ENCODE measurements around the gene SBK3.

Gene SBK3

GRCh38 chr19:55546822-55547614 lies 1.7 kb upstream of the SBK3 start:
- H3K9me3 ChIP-seq, result no peaks in the 10 kb centered on the region
- no peaks in the 10 kb centered on the region for H3K4me1 ChIP-seq (ENCODE audit: control insufficient read depth in 1 of 2, insufficient read depth in 1 of 2, low read depth in 1 of 2, low read length in 1 of 2)
- TF ChIP-seq, protein P1, sequence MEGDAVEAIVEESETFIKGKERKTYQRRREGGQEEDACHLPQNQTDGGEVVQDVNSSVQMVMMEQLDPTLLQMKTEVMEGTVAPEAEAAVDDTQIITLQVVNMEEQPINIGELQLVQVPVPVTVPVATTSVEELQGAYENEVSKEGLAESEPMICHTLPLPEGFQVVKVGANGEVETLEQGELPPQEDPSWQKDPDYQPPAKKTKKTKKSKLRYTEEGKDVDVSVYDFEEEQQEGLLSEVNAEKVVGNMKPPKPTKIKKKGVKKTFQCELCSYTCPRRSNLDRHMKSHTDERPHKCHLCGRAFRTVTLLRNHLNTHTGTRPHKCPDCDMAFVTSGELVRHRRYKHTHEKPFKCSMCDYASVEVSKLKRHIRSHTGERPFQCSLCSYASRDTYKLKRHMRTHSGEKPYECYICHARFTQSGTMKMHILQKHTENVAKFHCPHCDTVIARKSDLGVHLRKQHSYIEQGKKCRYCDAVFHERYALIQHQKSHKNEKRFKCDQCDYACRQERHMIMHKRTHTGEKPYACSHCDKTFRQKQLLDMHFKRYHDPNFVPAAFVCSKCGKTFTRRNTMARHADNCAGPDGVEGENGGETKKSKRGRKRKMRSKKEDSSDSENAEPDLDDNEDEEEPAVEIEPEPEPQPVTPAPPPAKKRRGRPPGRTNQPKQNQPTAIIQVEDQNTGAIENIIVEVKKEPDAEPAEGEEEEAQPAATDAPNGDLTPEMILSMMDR (IDR thresholded peaks at IDR 0.05), result no peak
- H3K4me3 ChIP-seq (ENCODE audit: low read depth in 1 of 2, low read length in 1 of 2), result no peak overlapping the region
- H3K36me3 ChIP-seq, result no peaks in the 10 kb centered on the region
- peaks cover 35% of the 10 kb centered on the region for H3K27me3 ChIP-seq
- H3K27ac ChIP-seq, result no peak overlapping the region

- Histone ChIP-seq H3K27me3 (peaks cover 35% of the 10 kb centered on the region), H3K4me3 (ENCODE audit: low read depth in 1 of 2, low read length in 1 of 2) (no peak overlapping the region), H3K9me3 (no peaks in the 10 kb centered on the region), H3K4me1 (ENCODE audit: control insufficient read depth in 1 of 2, insufficient read depth in 1 of 2, low read depth in 1 of 2, low read length in 1 of 2) (no peaks in the 10 kb centered on the region), H3K36me3 (no peaks in the 10 kb centered on the region), H3K27ac (no peak overlapping the region)
- TF ChIP-seq, protein P1 (IDR thresholded peaks at IDR 0.05), result no peak
Observed at GRCh38 chr19:55546011-55546410, 668 bp upstream of the SBK3 start.

- Histone ChIP-seq H3K4me3 (ENCODE audit: low read depth in 1 of 2, low read length in 1 of 2) (no peak overlapping the region), H3K27ac (no peak overlapping the region), H3K4me1 (ENCODE audit: control insufficient read depth in 1 of 2, insufficient read depth in 1 of 2, low read depth in 1 of 2, low read length in 1 of 2) (no peaks in the 10 kb centered on the region)
Observed at GRCh38 chr19:55544776-55545439, 435 bp downstream of the SBK3 start.

DNA sequence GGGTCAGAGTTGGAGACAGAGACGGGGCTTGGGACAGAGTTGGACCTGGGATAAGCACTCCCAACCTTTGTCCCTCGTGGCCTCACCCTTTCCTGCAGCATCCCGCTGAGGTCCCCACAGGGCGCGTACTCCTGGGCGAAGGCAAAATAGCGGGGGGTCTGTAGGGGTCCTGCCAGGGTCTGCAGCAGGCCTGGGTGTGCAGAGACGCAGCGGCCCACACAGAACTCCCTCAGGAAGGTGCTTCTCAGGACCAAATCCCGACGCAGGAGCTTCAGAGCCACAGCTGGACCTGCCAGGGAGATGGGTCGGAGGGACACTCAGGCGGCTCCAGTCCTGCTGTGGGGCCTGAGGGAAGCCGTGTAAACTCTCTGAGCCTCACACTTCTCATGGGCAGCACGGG lies 1.3 kb downstream of the SBK3 start:
- H3K9me3 ChIP-seq, result no peaks in the 10 kb centered on the region
- no peak overlapping the region for H3K4me3 ChIP-seq (ENCODE audit: low read depth in 1 of 2, low read length in 1 of 2)
- H3K27ac ChIP-seq, result no peak overlapping the region
- H3K36me3 ChIP-seq, result no peaks in the 10 kb centered on the region
- no peaks in the 10 kb centered on the region for H3K4me1 ChIP-seq (ENCODE audit: control insufficient read depth in 1 of 2, insufficient read depth in 1 of 2, low read depth in 1 of 2, low read length in 1 of 2)
- TF ChIP-seq, protein P1 (IDR thresholded peaks at IDR 0.05), result no peak
- H3K27me3 ChIP-seq, result peaks cover 28% of the 10 kb centered on the region

More at GRCh38 chr19:55544776-55545439, 435 bp downstream of the SBK3 start:
- Histone ChIP-seq H3K36me3 (no peaks in the 10 kb centered on the region), H3K27me3 (peaks cover 32% of the 10 kb centered on the region), H3K9me3 (no peaks in the 10 kb centered on the region)
- TF ChIP-seq, protein P1 (IDR thresholded peaks at IDR 0.05), result no peak

DNA sequence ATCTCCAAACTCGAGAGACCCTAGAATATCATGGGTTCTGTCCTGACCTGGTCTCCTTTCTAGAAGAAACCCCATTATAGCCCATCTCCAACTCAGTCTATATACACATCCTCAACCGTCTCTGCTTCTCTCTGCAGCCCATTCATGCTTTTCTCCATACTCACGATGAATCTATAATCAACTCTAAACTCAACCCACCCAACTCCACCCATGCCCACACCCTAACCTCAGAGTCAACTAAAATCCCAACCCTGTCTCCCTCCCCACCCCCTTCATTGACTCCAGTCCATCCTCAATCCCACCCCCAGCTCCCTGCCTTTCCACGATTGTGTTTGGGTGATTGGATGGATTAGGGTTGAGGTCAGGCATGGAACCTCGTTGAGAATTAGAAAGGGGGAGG lies 1.8 kb downstream of the SBK3 start:
- H3K4me3 ChIP-seq (ENCODE audit: low read depth in 1 of 2, low read length in 1 of 2), result no peak overlapping the region
- TF ChIP-seq, protein P1 (IDR thresholded peaks at IDR 0.05), result no peak
- no peak overlapping the region for H3K27ac ChIP-seq

More for the DNA sequence above, 1.8 kb downstream of the SBK3 start:
- peaks cover 26% of the 10 kb centered on the region for H3K27me3 ChIP-seq
- H3K9me3 ChIP-seq, result no peaks in the 10 kb centered on the region
- no peaks in the 10 kb centered on the region for H3K4me1 ChIP-seq (ENCODE audit: control insufficient read depth in 1 of 2, insufficient read depth in 1 of 2, low read depth in 1 of 2, low read length in 1 of 2)
- no peaks in the 10 kb centered on the region for H3K36me3 ChIP-seq

Measured in neutrophil (primary cell).